ENCODE measurements around the gene SND1.

The SND1 gene

DNA sequence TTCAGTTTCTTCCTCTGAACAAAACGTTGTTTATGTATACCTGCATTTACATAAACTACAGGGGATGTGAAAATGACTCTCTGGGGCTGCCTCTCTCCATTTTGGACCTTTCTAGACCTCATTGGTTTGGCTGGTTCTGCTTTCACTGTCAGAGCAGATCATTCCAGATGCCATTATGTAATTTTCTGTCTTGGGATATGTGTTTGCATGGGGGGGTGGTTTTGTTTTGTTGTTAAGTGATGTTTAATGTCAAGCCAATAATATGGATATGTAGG, 206.9 kb downstream of the SND1 start:
- ChIA-PET CTCF (no interaction called here), POLR2A (no interaction called here)
- no peaks in the 10 kb centered on the region for H3K9me3 ChIP-seq (ENCODE audit: control extremely low read depth in 1 of 5, control insufficient read depth in 4 of 5, insufficient read depth in 2 of 5, low read depth in 1 of 5, low read length in 4 of 5)
- H3K4me1 ChIP-seq (ENCODE audit: control extremely low read depth in 1 of 4, control insufficient read depth in 4 of 4, insufficient read depth in 4 of 4, low read length in 3 of 4) = peaks cover 0 to 19% (median 13%) of the 10 kb centered on the region in 4 experiments
- DNase-seq = no peak
- no peak overlapping the region for H3K27ac ChIP-seq (ENCODE audit: insufficient read depth in 1 of 2, low read depth in 1 of 2, low read length in 2 of 2, poor library complexity in 1 of 2, severe bottlenecking in 2 of 2)
- no CpG with 5 or more reads among the region's 1 CpG for WGBS (ENCODE audit: insufficient coverage)
- no peaks in the 10 kb centered on the region for H3K27me3 ChIP-seq (replicated peaks in 2 of 5; ENCODE audit: control insufficient read depth in 4 of 5, insufficient read depth in 5 of 5, low read length in 4 of 5)
- H3K36me3 ChIP-seq (ENCODE audit: control insufficient read depth in 4 of 4, insufficient read depth in 4 of 4, low read length in 3 of 4) = peaks cover 0 to 11% (median under 1%) of the 10 kb centered on the region in 4 experiments
- H3K4me3 ChIP-seq (ENCODE audit: control insufficient read depth in 1 of 7, extremely low read depth in 1 of 7, insufficient read depth in 4 of 7, low read depth in 2 of 7, low read length in 6 of 7) = no peak overlapping the region

- Histone ChIP-seq H3K9me3 (ENCODE audit: control extremely low read depth in 1 of 5, control insufficient read depth in 4 of 5, insufficient read depth in 2 of 5, low read depth in 1 of 5, low read length in 4 of 5) (no peaks in the 10 kb centered on the region), H3K36me3 (ENCODE audit: control insufficient read depth in 4 of 4, insufficient read depth in 4 of 4, low read length in 3 of 4) (peaks cover 0 to 11% (median 1%) of the 10 kb centered on the region in 4 experiments), H3K27ac (ENCODE audit: insufficient read depth in 1 of 2, low read depth in 1 of 2, low read length in 2 of 2, poor library complexity in 1 of 2, severe bottlenecking in 2 of 2) (no peak overlapping the region), H3K4me1 (ENCODE audit: control extremely low read depth in 1 of 4, control insufficient read depth in 4 of 4, insufficient read depth in 4 of 4, low read length in 3 of 4) (peaks cover 0 to 19% (median 13%) of the 10 kb centered on the region in 4 experiments), H3K27me3 (replicated peaks in 2 of 5; ENCODE audit: control insufficient read depth in 4 of 5, insufficient read depth in 5 of 5, low read length in 4 of 5) (no peaks in the 10 kb centered on the region), H3K4me3 (ENCODE audit: control insufficient read depth in 1 of 7, extremely low read depth in 1 of 7, insufficient read depth in 4 of 7, low read depth in 2 of 7, low read length in 6 of 7) (no peak overlapping the region)
- ChIA-PET POLR2A (no interaction called here), CTCF (no interaction called here)
- no peak for DNase-seq
- no CpG with 5 or more reads among the region's 1 CpG for WGBS (ENCODE audit: insufficient coverage)
Measured at GRCh38 chr7:127859330-127859729, 207.3 kb downstream of the SND1 start.

DNA sequence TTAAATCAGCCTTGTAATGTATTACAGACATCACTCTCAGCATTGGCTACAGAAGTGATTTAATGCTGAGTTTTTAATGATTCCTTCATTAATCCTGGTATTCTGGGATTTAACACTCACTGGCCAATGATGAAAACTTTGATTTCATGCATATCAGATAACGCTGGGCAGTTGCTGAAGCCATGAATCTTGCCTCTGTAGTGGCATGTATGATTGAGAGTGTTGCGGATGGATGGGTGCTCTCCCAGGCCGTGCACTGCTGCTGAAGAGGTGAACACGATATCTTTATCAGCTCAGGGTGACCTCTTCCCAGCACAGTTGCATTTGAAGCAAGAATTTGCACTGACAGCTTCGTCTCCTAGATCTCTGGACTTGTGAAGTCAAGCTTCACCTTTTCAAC, 210.5 kb downstream of the SND1 start:
- no peak for DNase-seq
- Histone ChIP-seq H3K36me3 (ENCODE audit: control insufficient read depth in 4 of 4, insufficient read depth in 4 of 4, low read length in 3 of 4) (peaks cover 0 to 18% (median 2%) of the 10 kb centered on the region in 4 experiments), H3K4me1 (ENCODE audit: control extremely low read depth in 1 of 4, control insufficient read depth in 4 of 4, insufficient read depth in 4 of 4, low read length in 3 of 4) (peaks cover 0 to 12% (median 5%) of the 10 kb centered on the region in 4 experiments), H3K27me3 (replicated peaks in 2 of 5; ENCODE audit: control insufficient read depth in 4 of 5, insufficient read depth in 5 of 5, low read length in 4 of 5) (no peaks in the 10 kb centered on the region), H3K9me3 (ENCODE audit: control extremely low read depth in 1 of 5, control insufficient read depth in 4 of 5, insufficient read depth in 2 of 5, low read depth in 1 of 5, low read length in 4 of 5) (no peaks in the 10 kb centered on the region), H3K4me3 (ENCODE audit: control insufficient read depth in 1 of 7, extremely low read depth in 1 of 7, insufficient read depth in 4 of 7, low read depth in 2 of 7, low read length in 6 of 7) (no peak overlapping the region), H3K27ac (ENCODE audit: insufficient read depth in 1 of 2, low read depth in 1 of 2, low read length in 2 of 2, poor library complexity in 1 of 2, severe bottlenecking in 2 of 2) (no peak overlapping the region)
- ChIA-PET POLR2A (no interaction called here), CTCF (interaction anchor here (1.2 kb wide), 1 partner anchor 43 kb away, joined by 3 read pairs; no protein-coding TSS in a partner anchor)
- WGBS (ENCODE audit: insufficient coverage) = 97% methylated on average over 4 of the region's 5 CpGs

DNA sequence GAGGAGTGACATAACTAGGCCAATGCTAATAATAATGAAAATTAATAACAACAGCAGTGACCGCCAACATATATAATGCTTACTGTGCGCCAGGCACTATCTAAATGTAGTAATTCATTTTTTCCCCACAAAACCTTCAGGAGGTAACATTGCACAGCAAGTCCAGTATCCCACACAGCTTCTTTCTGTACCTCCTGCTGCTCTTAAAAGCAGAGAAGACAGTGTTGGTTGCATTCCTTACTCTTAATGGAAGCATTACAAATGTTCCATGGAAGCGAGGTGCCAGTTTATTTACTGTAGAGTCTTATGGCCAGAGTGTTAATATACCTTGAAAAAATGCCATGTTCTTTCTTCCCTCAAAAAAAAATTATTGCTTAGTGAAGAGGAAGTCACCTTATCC, 211.1 kb downstream of the SND1 start:
- Histone ChIP-seq H3K4me3 (ENCODE audit: control insufficient read depth in 1 of 7, extremely low read depth in 1 of 7, insufficient read depth in 4 of 7, low read depth in 2 of 7, low read length in 6 of 7) (no peak overlapping the region), H3K9me3 (ENCODE audit: control extremely low read depth in 1 of 5, control insufficient read depth in 4 of 5, insufficient read depth in 2 of 5, low read depth in 1 of 5, low read length in 4 of 5) (no peaks in the 10 kb centered on the region), H3K27me3 (replicated peaks in 2 of 5; ENCODE audit: control insufficient read depth in 4 of 5, insufficient read depth in 5 of 5, low read length in 4 of 5) (no peaks in the 10 kb centered on the region), H3K36me3 (ENCODE audit: control insufficient read depth in 4 of 4, insufficient read depth in 4 of 4, low read length in 3 of 4) (peaks cover 0 to 15% (median 4%) of the 10 kb centered on the region in 4 experiments), H3K27ac (ENCODE audit: insufficient read depth in 1 of 2, low read depth in 1 of 2, low read length in 2 of 2, poor library complexity in 1 of 2, severe bottlenecking in 2 of 2) (no peak overlapping the region), H3K4me1 (ENCODE audit: control extremely low read depth in 1 of 4, control insufficient read depth in 4 of 4, insufficient read depth in 4 of 4, low read length in 3 of 4) (peaks cover 0 to 12% (median 5%) of the 10 kb centered on the region in 4 experiments)
- DNase-seq = no peak
- ChIA-PET POLR2A (no interaction called here), CTCF (interaction anchor here (1.1 to 1.2 kb wide), 2 partner anchors 14 to 43 kb away, joined by 3 read pairs; no protein-coding TSS in a partner anchor)
- 100% methylated on average over 2 of the region's 3 CpGs for WGBS (ENCODE audit: insufficient coverage)

DNA sequence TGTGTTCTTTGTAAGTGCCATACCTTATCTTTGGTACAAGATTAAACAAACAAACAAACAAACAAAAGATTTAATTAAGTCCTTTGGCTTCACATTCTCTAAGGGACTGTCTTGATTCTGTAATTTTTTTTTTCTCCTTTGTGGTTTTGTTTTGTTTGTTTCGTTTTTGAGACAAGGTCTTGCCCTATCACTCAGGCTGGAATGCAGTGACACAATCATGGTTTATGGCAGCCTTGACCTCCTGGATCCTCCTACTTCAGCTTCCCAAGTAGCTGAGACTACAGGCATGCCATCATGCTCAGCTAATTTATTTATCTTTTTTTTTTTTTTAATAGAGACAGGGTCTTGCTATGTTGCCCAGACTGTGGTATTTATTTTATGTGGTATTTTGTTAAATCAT, 213.5 kb downstream of the SND1 start:
- Histone ChIP-seq H3K4me3 (ENCODE audit: control insufficient read depth in 1 of 7, extremely low read depth in 1 of 7, insufficient read depth in 4 of 7, low read depth in 2 of 7, low read length in 6 of 7) (no peak overlapping the region), H3K4me1 (ENCODE audit: control extremely low read depth in 1 of 4, control insufficient read depth in 4 of 4, insufficient read depth in 4 of 4, low read length in 3 of 4) (no peaks in the 10 kb centered on the region), H3K27me3 (replicated peaks in 2 of 5; ENCODE audit: control insufficient read depth in 4 of 5, insufficient read depth in 5 of 5, low read length in 4 of 5) (no peaks in the 10 kb centered on the region), H3K9me3 (ENCODE audit: control extremely low read depth in 1 of 5, control insufficient read depth in 4 of 5, insufficient read depth in 2 of 5, low read depth in 1 of 5, low read length in 4 of 5) (no peaks in the 10 kb centered on the region), H3K27ac (ENCODE audit: insufficient read depth in 1 of 2, low read depth in 1 of 2, low read length in 2 of 2, poor library complexity in 1 of 2, severe bottlenecking in 2 of 2) (no peak overlapping the region), H3K36me3 (ENCODE audit: control insufficient read depth in 4 of 4, insufficient read depth in 4 of 4, low read length in 3 of 4) (peaks cover 0 to 15% (median 5%) of the 10 kb centered on the region in 4 experiments)
- ChIA-PET POLR2A (no interaction called here), CTCF (no interaction called here)
- DNase-seq = no peak
- no CpG with 5 or more reads among the region's 1 CpG for WGBS (ENCODE audit: insufficient coverage)

DNA sequence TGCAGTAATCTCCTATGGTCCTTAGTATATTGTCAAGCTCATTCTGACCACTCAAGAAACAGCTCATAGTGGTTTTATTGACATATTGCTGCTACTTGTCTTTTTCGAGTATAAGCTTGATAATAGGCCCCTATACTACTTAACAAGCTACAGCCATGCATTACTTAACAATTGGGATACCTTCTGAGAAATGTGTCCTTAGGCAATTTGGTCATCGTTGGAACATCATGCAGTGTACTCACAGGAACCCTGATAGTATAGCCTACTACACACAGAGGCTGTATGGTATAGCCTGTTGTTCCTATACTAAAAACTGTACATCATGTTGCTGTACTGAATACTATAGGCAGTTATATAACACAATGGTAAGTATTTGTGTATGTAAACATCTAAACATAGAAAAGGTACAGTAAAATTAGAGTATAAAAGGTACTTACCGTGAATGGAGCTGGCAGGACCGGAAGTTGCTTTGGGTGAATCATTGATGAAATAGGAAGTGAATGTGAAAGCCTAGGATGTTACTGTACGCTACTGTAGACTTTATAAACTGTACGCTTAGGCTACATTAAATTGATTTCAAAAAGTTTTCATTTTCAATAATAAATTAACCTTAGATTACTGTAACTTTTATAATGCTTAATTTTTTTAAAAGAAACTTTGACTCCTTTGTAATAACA, 218.4 kb downstream of the SND1 start:
- Histone ChIP-seq H3K9me3 (ENCODE audit: control extremely low read depth in 1 of 5, control insufficient read depth in 4 of 5, insufficient read depth in 2 of 5, low read depth in 1 of 5, low read length in 4 of 5) (no peaks in the 10 kb centered on the region), H3K27me3 (replicated peaks in 2 of 5; ENCODE audit: control insufficient read depth in 4 of 5, insufficient read depth in 5 of 5, low read length in 4 of 5) (no peaks in the 10 kb centered on the region), H3K27ac (ENCODE audit: insufficient read depth in 1 of 2, low read depth in 1 of 2, low read length in 2 of 2, poor library complexity in 1 of 2, severe bottlenecking in 2 of 2) (no peak overlapping the region), H3K4me3 (ENCODE audit: control insufficient read depth in 1 of 7, extremely low read depth in 1 of 7, insufficient read depth in 4 of 7, low read depth in 2 of 7, low read length in 6 of 7) (no peak overlapping the region), H3K36me3 (ENCODE audit: control insufficient read depth in 4 of 4, insufficient read depth in 4 of 4, low read length in 3 of 4) (peaks cover 0 to 15% (median 3%) of the 10 kb centered on the region in 4 experiments), H3K4me1 (ENCODE audit: control extremely low read depth in 1 of 4, control insufficient read depth in 4 of 4, insufficient read depth in 4 of 4, low read length in 3 of 4) (no peaks in the 10 kb centered on the region)
- no peak for DNase-seq
- POLR2A ChIA-PET = interaction anchor here (0.6 kb wide), 1 partner anchor 63 kb away, joined by 4 read pairs; no protein-coding TSS in a partner anchor
- 100% methylated on average over 2 of the region's 6 CpGs for WGBS (ENCODE audit: insufficient coverage)
- CTCF ChIA-PET = no interaction called here

DNA sequence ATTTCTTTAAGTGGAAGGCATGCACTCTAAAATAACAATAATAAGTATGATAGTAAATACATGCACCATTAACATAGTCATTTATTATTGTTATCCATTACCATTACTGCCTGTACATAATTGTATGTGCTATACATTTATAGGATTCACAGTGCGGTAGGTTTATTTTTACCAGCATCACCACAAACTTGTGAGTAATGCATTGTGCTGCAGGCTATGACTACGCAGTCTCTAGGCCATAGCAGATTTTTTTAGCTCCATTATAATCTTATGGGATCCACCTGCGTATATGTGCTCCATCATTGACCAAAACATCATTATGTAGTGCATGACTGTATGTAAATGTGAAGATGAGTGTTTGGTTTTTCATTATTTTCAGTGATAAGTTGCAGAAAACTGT, 219.2 kb downstream of the SND1 start:
- DNase-seq = no peak
- Histone ChIP-seq H3K4me3 (ENCODE audit: control insufficient read depth in 1 of 7, extremely low read depth in 1 of 7, insufficient read depth in 4 of 7, low read depth in 2 of 7, low read length in 6 of 7) (no peak overlapping the region), H3K27me3 (replicated peaks in 2 of 5; ENCODE audit: control insufficient read depth in 4 of 5, insufficient read depth in 5 of 5, low read length in 4 of 5) (no peaks in the 10 kb centered on the region), H3K27ac (ENCODE audit: insufficient read depth in 1 of 2, low read depth in 1 of 2, low read length in 2 of 2, poor library complexity in 1 of 2, severe bottlenecking in 2 of 2) (no peak overlapping the region), H3K9me3 (ENCODE audit: control extremely low read depth in 1 of 5, control insufficient read depth in 4 of 5, insufficient read depth in 2 of 5, low read depth in 1 of 5, low read length in 4 of 5) (no peaks in the 10 kb centered on the region), H3K36me3 (ENCODE audit: control insufficient read depth in 4 of 4, insufficient read depth in 4 of 4, low read length in 3 of 4) (peaks cover 0 to 13% (median 3%) of the 10 kb centered on the region in 4 experiments), H3K4me1 (ENCODE audit: control extremely low read depth in 1 of 4, control insufficient read depth in 4 of 4, insufficient read depth in 4 of 4, low read length in 3 of 4) (no peaks in the 10 kb centered on the region)
- ChIA-PET POLR2A (no interaction called here), CTCF (interaction anchor here (0.7 kb wide), 1 partner anchor 10 kb away, joined by 4 read pairs; no protein-coding TSS in a partner anchor)
- WGBS (ENCODE audit: insufficient coverage) = 92% methylated on average over 2 of the region's 3 CpGs

All from common myeloid progenitor, CD34-positive (primary cell).